IMR-90 (cell line): ENCODE data around the gene PDCD11. TPM values are rescaled to one million over a fixed set of nuclear protein-coding genes. Genes with fewer than 3 reads are reported as not detected.

Experiments
- ATAC-seq: fragments of 200-7000 bp; cut with Tn5 transposase; 2 replicates; pipeline ENCODE4 v1.9.1; 2020; ENCODE audit warnings: low read depth, mild to moderate bottlenecking, moderate library complexity
- BruUV-seq: library from RNA; stranded (reverse); fragments of 400-500 nt; replicated peaks from 2 replicates; lab custom pipeline; 2021; lab: Mats Ljungman, UMichigan
- CTCF ChIA-PET: fragments of 300-600 bp; formaldehyde crosslinking; extraction: SDS; loops from one replicate; lab custom pipeline; 2021; ENCODE audit warnings: antibody characterized with exemption; lab: Yijun Ruan, JAX
- POLR2A ChIA-PET: fragments of 300-600 bp; sonication (Branson Sonifier 250); formaldehyde crosslinking; loops from one replicate; lab custom pipeline; 2022; ENCODE audit warnings: antibody characterized with exemption; ENCODE audit not compliant: unreplicated experiment; lab: Charles Lee
- DNase-seq: peaks from one replicate; pipeline ENCODE4 v3.0.0; 2013
- H2AFZ ChIP-seq: replicated peaks from 2 replicates; pipeline ENCODE3; 2013; ENCODE audit warnings: low read length, mild to moderate bottlenecking; ENCODE audit not compliant: poor library complexity
- H2AK5ac ChIP-seq: 2 replicates; pipeline ENCODE4 v1.6.1; 2013; ENCODE audit warnings: low read depth, low read length, inconsistent platforms
- H2AK9ac ChIP-seq: replicated peaks from 2 replicates; pipeline ENCODE3; 2013; ENCODE audit warnings: mild to moderate bottlenecking, low read depth, low read length, moderate library complexity; ENCODE audit not compliant: poor library complexity
- H2BK120ac ChIP-seq: 2 replicates; pipeline ENCODE4 v1.6.1; 2013; ENCODE audit warnings: low read depth, low read length, inconsistent platforms
- H2BK15ac ChIP-seq: 3 replicates; pipeline ENCODE4 v1.6.1; 2013; ENCODE audit warnings: low read depth, low read length, inconsistent platforms
- H2BK20ac ChIP-seq: 2 replicates; pipeline ENCODE4 v1.6.1; 2013; ENCODE audit warnings: low read depth, mild to moderate bottlenecking, inconsistent platforms, low read length, moderate library complexity
- H2BK5ac ChIP-seq: 2 replicates; pipeline ENCODE4 v1.6.1; 2013; ENCODE audit warnings: mild to moderate bottlenecking, low read depth, low read length, inconsistent platforms; ENCODE audit not compliant: poor library complexity, severe bottlenecking
- H3K14ac ChIP-seq: replicated peaks from 2 replicates; pipeline ENCODE4 v1.6.1; 2013; ENCODE audit warnings: low read depth, low read length, inconsistent platforms
- H3K18ac ChIP-seq: 2 replicates; pipeline ENCODE4 v1.6.1; 2013; ENCODE audit warnings: low read depth, low read length, control low read depth
- H3K23ac ChIP-seq: 2 replicates; pipeline ENCODE4 v1.6.1; 2013; ENCODE audit warnings: low read depth, low read length, inconsistent platforms
- H3K27ac ChIP-seq: 2 replicates; pipeline ENCODE4 v1.5.1; 2013; ENCODE audit warnings: mild to moderate bottlenecking, control low read depth, low read length; ENCODE audit not compliant: insufficient read depth
- H3K27me3 ChIP-seq: 2 replicates; pipeline ENCODE4 v1.6.1; 2013; ENCODE audit warnings: low read length; ENCODE audit not compliant: control insufficient read depth, insufficient read depth
- H3K36me3 ChIP-seq: 2 replicates; pipeline ENCODE4 v1.6.1; 2013; ENCODE audit warnings: low read length, mixed read lengths; ENCODE audit not compliant: control insufficient read depth, insufficient read depth
- H3K4ac ChIP-seq: 2 replicates; pipeline ENCODE4 v1.6.1; 2013; ENCODE audit warnings: low read depth, low read length, inconsistent platforms
- H3K4me1 ChIP-seq: 2 replicates; pipeline ENCODE4 v1.6.1; 2013; ENCODE audit warnings: low read length, mixed read lengths; ENCODE audit not compliant: control insufficient read depth, insufficient read depth
- H3K4me2 ChIP-seq: 2 replicates; pipeline ENCODE4 v1.6.1; 2013; ENCODE audit warnings: low read depth, mild to moderate bottlenecking, control low read depth, low read length, moderate library complexity
- H3K4me3 ChIP-seq: 2 replicates; pipeline ENCODE4 v1.5.1; 2013; ENCODE audit warnings: low read depth, mild to moderate bottlenecking, control low read depth, low read length, moderate library complexity; ENCODE audit not compliant: insufficient read depth
- H3K56ac ChIP-seq: 2 replicates; pipeline ENCODE4 v1.6.1; 2013; ENCODE audit warnings: low read length, inconsistent platforms; ENCODE audit not compliant: insufficient read depth; ENCODE audit errors: extremely low read depth
- H3K79me1 ChIP-seq, 2 experiments: 2 replicates each; pipeline ENCODE4 v1.6.1; 2013; ENCODE audit warnings: low read length in 2 of 2, inconsistent platforms in 1 of 2, low read depth in 1 of 2
- H3K9ac ChIP-seq: 2 replicates; pipeline ENCODE4 v1.6.1; 2013; ENCODE audit warnings: low read depth, low read length, control low read depth
- H3K9me1 ChIP-seq: 2 replicates; pipeline ENCODE4 v1.6.1; 2013; ENCODE audit warnings: low read length, inconsistent platforms; ENCODE audit not compliant: insufficient read depth
- H3K9me3 ChIP-seq: 2 replicates; pipeline ENCODE4 v1.6.1; 2013; ENCODE audit warnings: low read length; ENCODE audit not compliant: control insufficient read depth, insufficient read depth
- H4K20me1 ChIP-seq: 2 replicates; pipeline ENCODE4 v1.6.1; 2013; ENCODE audit warnings: low read length, inconsistent platforms; ENCODE audit not compliant: insufficient read depth
- H4K5ac ChIP-seq: 2 replicates; pipeline ENCODE4 v1.6.1; 2013; ENCODE audit warnings: mild to moderate bottlenecking, low read depth, low read length, control low read depth
- H4K8ac ChIP-seq, 2 experiments: 2 replicates each; pipeline ENCODE4 v1.6.1; 2013; ENCODE audit warnings: low read depth in 2 of 2, low read length in 2 of 2, control low read depth in 1 of 2, inconsistent platforms in 1 of 2
- H4K91ac ChIP-seq: 2 replicates; pipeline ENCODE4 v1.6.1; 2013; ENCODE audit warnings: low read depth, low read length, inconsistent platforms; ENCODE audit not compliant: insufficient read depth
- MAFK ChIP-seq: IDR thresholded peaks from 2 replicates; pipeline ENCODE4 v1.6.1; 2012; ENCODE audit warnings: low read depth, low read length, improper control_type of control experiment
- WGBS, 2 experiments: methylation state at CpG; one replicate each; pipeline versions ENCODE4 v1.1.5 to v1.1.7; 2013; ENCODE audit warnings: missing lambda C conversion rate in 2 of 2; ENCODE audit not compliant: insufficient read length in 1 of 2; ENCODE audit errors: extremely low coverage in 2 of 2; 5-methylcytosine and 5-hydroxymethylcytosine counted together
- dilution Hi-C: fragments of 300-500 bp; cut with HindIII; formaldehyde crosslinking; loops from one replicate; pipeline ENCODE4 v1.14.3; 2018; ENCODE audit warnings: low sequenced_read_pairs; ENCODE audit not compliant: unreplicated experiment
- in situ Hi-C: fragments of 300-500 bp; cut with MboI; formaldehyde crosslinking; loops from 3 replicates; pipeline ENCODE4 v1.14.3; 2019; ENCODE audit warnings: low sequenced_read_pairs, inconsistent platforms, mixed read lengths
- intact Hi-C: fragments of 100-400 bp; cut with micrococcal nuclease; formaldehyde crosslinking; loops from 2 replicates; pipeline ENCODE4 v1.10.0; 2022
- polyA plus RNA-seq, 3 experiments: library from polyadenylated mRNA; depleted of rRNA; stranded (reverse); fragments of >200 nt; gene quantifications; 2 replicates each; pipeline ENCODE4 v1.2.3, GENCODE V29; 2012; ENCODE audit warnings: low replicate concordance in 1 of 3
- total RNA-seq: library from RNA; depleted of rRNA; stranded (reverse); fragments of >200 nt; gene quantifications from 2 replicates; pipeline ENCODE4 v1.2.3, GENCODE V29; 2012

The PDCD11 gene
- total and polyA plus RNA-seq, 2 of the 4 experiments (the other 2 are of a cell fraction), result 20.4 to 56.8 TPM

- POLR2A ChIA-PET, result no interaction called here
- DNase-seq (no peak), ATAC-seq (no peak)
- TF ChIP-seq MAFK, result no peak
- Histone ChIP-seq H3K4me3 (no peak overlapping the region), H2BK20ac (no peak overlapping the region), H4K5ac (no peak overlapping the region), H3K36me3 (no peaks in the 10 kb centered on the region), H3K56ac (no peak overlapping the region), H3K4ac (no peak overlapping the region), H3K14ac (no peak overlapping the region), H2BK120ac (no peak overlapping the region), H3K4me1 (peaks cover 3% of the 10 kb centered on the region), H2AK5ac (no peak overlapping the region), H3K79me1 (no peaks in the 10 kb centered on the region), H3K9me3 (no peaks in the 10 kb centered on the region), H3K9ac (no peak overlapping the region), H3K4me2 (no peak overlapping the region), H4K20me1 (no peaks in the 10 kb centered on the region), H2BK5ac (no peak overlapping the region), H2BK15ac (no peak overlapping the region), H3K18ac (no peak overlapping the region), H4K91ac (no peak overlapping the region), H3K9me1 (peaks cover 4% of the 10 kb centered on the region; the same call in 1 of the 2 replicates), H3K23ac (no peak overlapping the region), H4K8ac (no peak overlapping the region), H2AK9ac (peak overlapping the region; percentile 35), H3K27me3 (peaks cover 31% of the 10 kb centered on the region), H2AFZ (peak overlapping the region; percentile 2), H3K27ac (no peak overlapping the region)
- BruUV-seq, result no TSS peak
- in situ Hi-C loops, result no loop called here
- dilution Hi-C loops, result no loop called here
- WGBS, 2 experiments, result 20% methylated on average over 5 of the region's 11 CpGs; no CpG with 5 or more reads in 1 of the 2 experiments
- CTCF ChIA-PET, result no interaction called here
- intact Hi-C loops, result no loop called here
Measured at GRCh38 chr10:103476046-103476768, 79.8 kb downstream of the PDCD11 start.
